Keratinocyte (primary cell): ENCODE measurements around the gene PALM3.

ENCODE experiments used
- EZH2 ChIP-seq: IDR thresholded peaks from one replicate; pipeline ENCODE4 v1.6.1; 2012; ENCODE audit warnings: inconsistent platforms, mild to moderate bottlenecking, low read length, moderate library complexity
- TF ChIP-seq, protein P1 (sequence below), 3 experiments: IDR thresholded peaks in 1 of 3; conservative IDR thresholded peaks in 1 of 3; optimal IDR thresholded peaks in 1 of 3; 2 replicates in 2 of 3; 3 replicates in 1 of 3; pipeline versions ENCODE3 to v1.5.1; 2011; ENCODE audit warnings: low read length in 3 of 3, mild to moderate bottlenecking in 3 of 3, moderate library complexity in 2 of 3, control low read depth in 1 of 3, inconsistent platforms in 1 of 3; ENCODE audit not compliant: insufficient read depth in 2 of 3; ENCODE audit errors: extremely low read depth in 1 of 3

DNA sequence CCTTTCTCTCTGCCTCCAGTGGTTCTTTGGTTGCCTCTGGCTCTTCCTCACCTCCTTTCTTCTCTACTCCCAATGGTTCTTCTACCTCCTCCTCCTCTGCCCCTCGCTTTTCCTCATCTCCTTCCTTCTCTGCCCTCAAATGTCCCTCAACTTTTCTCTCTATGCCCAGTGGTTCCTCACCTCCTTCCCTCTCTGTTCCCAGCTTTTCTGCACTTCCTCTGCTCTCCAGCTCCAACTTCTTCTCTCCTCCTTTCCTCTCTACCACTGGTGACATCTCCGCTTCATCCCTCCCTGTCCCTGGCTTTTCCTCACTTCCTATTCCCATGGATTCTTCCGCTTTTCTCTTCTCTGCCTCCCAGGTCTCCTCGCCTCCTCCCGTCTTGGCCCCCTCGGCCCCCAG is 7.8 kb downstream of the PALM3 start:
- TF ChIP-seq, protein P1, sequence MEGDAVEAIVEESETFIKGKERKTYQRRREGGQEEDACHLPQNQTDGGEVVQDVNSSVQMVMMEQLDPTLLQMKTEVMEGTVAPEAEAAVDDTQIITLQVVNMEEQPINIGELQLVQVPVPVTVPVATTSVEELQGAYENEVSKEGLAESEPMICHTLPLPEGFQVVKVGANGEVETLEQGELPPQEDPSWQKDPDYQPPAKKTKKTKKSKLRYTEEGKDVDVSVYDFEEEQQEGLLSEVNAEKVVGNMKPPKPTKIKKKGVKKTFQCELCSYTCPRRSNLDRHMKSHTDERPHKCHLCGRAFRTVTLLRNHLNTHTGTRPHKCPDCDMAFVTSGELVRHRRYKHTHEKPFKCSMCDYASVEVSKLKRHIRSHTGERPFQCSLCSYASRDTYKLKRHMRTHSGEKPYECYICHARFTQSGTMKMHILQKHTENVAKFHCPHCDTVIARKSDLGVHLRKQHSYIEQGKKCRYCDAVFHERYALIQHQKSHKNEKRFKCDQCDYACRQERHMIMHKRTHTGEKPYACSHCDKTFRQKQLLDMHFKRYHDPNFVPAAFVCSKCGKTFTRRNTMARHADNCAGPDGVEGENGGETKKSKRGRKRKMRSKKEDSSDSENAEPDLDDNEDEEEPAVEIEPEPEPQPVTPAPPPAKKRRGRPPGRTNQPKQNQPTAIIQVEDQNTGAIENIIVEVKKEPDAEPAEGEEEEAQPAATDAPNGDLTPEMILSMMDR (optimal IDR thresholded peaks at IDR 0.05 in 1 of 3, IDR thresholded peaks at IDR 0.05 in 1 of 3, conservative IDR thresholded peaks at IDR 0.05 in 1 of 3; ENCODE audit: extremely low read depth in 1 of 3, insufficient read depth in 2 of 3, low read length in 3 of 3): no peak
- no peak for TF ChIP-seq EZH2
